Measurements from ENCODE around the gene ST8SIA2.

DNA sequence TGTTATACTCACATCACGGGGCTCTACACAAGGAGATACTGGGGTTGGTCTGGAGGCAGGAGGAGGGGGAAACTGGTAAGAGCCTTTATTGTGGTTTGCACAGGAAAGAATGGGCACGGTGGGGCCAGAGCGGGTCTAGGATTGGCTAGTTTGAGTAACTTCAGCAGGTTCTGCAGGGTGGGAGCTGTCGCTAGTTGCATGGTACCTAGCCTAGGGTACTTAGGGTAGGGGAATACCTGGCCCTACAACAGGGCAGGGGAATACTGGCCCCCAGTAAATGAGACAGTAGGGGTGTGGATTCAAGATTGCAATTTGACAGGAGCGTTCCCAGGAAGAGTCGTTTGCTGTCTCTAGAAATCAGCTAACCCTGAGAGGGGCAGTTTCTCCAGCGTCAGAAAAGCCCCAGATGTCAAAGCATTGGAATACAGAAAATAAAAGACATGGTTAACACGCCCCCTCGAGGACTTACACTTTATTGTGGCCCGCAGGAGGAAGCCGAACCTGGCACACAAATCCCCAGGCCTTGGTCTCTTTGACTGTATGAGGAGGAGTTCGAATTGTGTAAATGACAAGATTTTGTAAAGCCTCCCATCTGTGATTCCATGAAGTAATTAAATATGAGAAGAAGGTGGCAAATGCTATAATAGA lies 32.0 kb downstream of the ST8SIA2 start:
- peak in 2 of 12 donors; percentile 17 to 19 for TF ChIP-seq CTCF (IDR thresholded peaks at IDR 0.05)
- no peak for TF ChIP-seq POLR2A (IDR thresholded peaks at IDR 0.05)
